ENCODE measurements around the gene SPEF2. TPM values are rescaled to one million over a fixed set of nuclear protein-coding genes. Genes with fewer than 3 reads are reported as not detected.
"Not testable (repeated sequence)": the region's sequence is repeated elsewhere in the genome, so short reads cannot be mapped to it uniquely, and the experiment has no call there.

SPEF2 gene
- total RNA-seq, 3 donors from 2014 or later: 3.4 to 4.3 (median 3.4) TPM

- H3K36me3 Mint-ChIP-seq (ENCODE audit: insufficient read depth): peaks cover 17% of the 10 kb centered on the region
- peaks cover 22% of the 10 kb centered on the region for H3K9me3 Mint-ChIP-seq
- no peak for ATAC-seq
- no peak overlapping the region for H3K4me3 Mint-ChIP-seq
- peaks cover 41% of the 10 kb centered on the region for H3K4me1 Mint-ChIP-seq (ENCODE audit: low read depth)
- H3K27me3 Mint-ChIP-seq (ENCODE audit: low read depth): no peaks in the 10 kb centered on the region
- no peak for DNase-seq
These were observed 230.3 kb downstream of the SPEF2 start for GRCh38 chr5:35847961-35848360.

- Mint-ChIP-seq H3K36me3 (ENCODE audit: insufficient read depth) (peaks cover 14% of the 10 kb centered on the region), H3K4me1 (ENCODE audit: low read depth) (peaks cover 53% of the 10 kb centered on the region), H3K4me3 (no peak overlapping the region), H3K9me3 (peaks cover 11% of the 10 kb centered on the region), H3K27me3 (ENCODE audit: low read depth) (no peaks in the 10 kb centered on the region)
- DNase-seq (no peak), ATAC-seq (no peak)
These were observed 232.2 kb downstream of the SPEF2 start for GRCh38 chr5:35849860-35850259.

GRCh38 chr5:35850967-35851680 lies 233.5 kb downstream of the SPEF2 start:
- Mint-ChIP-seq H3K9me3 (peaks cover 8% of the 10 kb centered on the region), H3K36me3 (ENCODE audit: insufficient read depth) (peaks cover 8% of the 10 kb centered on the region), H3K27me3 (ENCODE audit: low read depth) (no peaks in the 10 kb centered on the region), H3K4me3 (peak overlapping the region; percentile 14), H3K4me1 (ENCODE audit: low read depth) (peaks cover 65% of the 10 kb centered on the region)
- ATAC-seq (no peak), DNase-seq (no peak)

- H3K4me1 Mint-ChIP-seq (ENCODE audit: low read depth): peaks cover 73% of the 10 kb centered on the region
- peak; percentile 27 for ATAC-seq
- no peaks in the 10 kb centered on the region for H3K27me3 Mint-ChIP-seq (ENCODE audit: low read depth)
- H3K4me3 Mint-ChIP-seq: peak overlapping the region; percentile 85
- H3K9me3 Mint-ChIP-seq: no peaks in the 10 kb centered on the region
- peaks cover 3% of the 10 kb centered on the region for H3K36me3 Mint-ChIP-seq (ENCODE audit: insufficient read depth)
- peak; percentile 47 for DNase-seq
These were observed 234.5 kb downstream of the SPEF2 start for GRCh38 chr5:35852084-35852734.

GRCh38 chr5:35852773-35853172 lies 235.1 kb downstream of the SPEF2 start:
- Mint-ChIP-seq H3K36me3 (ENCODE audit: insufficient read depth) (peaks cover 3% of the 10 kb centered on the region), H3K27me3 (ENCODE audit: low read depth) (no peaks in the 10 kb centered on the region), H3K4me3 (peak overlapping the region; percentile 85), H3K9me3 (no peaks in the 10 kb centered on the region), H3K4me1 (ENCODE audit: low read depth) (peaks cover 77% of the 10 kb centered on the region)
- DNase-seq (no peak), ATAC-seq (no peak)

GRCh38 chr5:35853631-35854030 lies 236.0 kb downstream of the SPEF2 start:
- DNase-seq (peak; percentile 61), ATAC-seq (peak; percentile 45 to 46)
- H3K27me3 Mint-ChIP-seq (ENCODE audit: low read depth): no peaks in the 10 kb centered on the region
- no peaks in the 10 kb centered on the region for H3K9me3 Mint-ChIP-seq
- peaks cover 3% of the 10 kb centered on the region for H3K36me3 Mint-ChIP-seq (ENCODE audit: insufficient read depth)
- peaks cover 75% of the 10 kb centered on the region for H3K4me1 Mint-ChIP-seq (ENCODE audit: low read depth)
- H3K4me3 Mint-ChIP-seq: peak overlapping the region; percentile 85

GRCh38 chr5:35854248-35854647 lies 236.6 kb downstream of the SPEF2 start:
- ATAC-seq (peak; percentile 51 to 52), DNase-seq (peak; percentile 62)
- Mint-ChIP-seq H3K4me1 (ENCODE audit: low read depth) (peaks cover 81% of the 10 kb centered on the region), H3K9me3 (no peaks in the 10 kb centered on the region), H3K27me3 (ENCODE audit: low read depth) (no peaks in the 10 kb centered on the region), H3K36me3 (ENCODE audit: insufficient read depth) (peaks cover 8% of the 10 kb centered on the region), H3K4me3 (peak overlapping the region; percentile 85)

- Mint-ChIP-seq H3K4me1 (ENCODE audit: low read depth) (peaks cover 83% of the 10 kb centered on the region), H3K9me3 (no peaks in the 10 kb centered on the region), H3K36me3 (ENCODE audit: insufficient read depth) (peaks cover 13% of the 10 kb centered on the region), H3K4me3 (peak overlapping the region; percentile 85), H3K27me3 (ENCODE audit: low read depth) (no peaks in the 10 kb centered on the region)
- DNase-seq (no peak), ATAC-seq (no peak)
These were observed 237.5 kb downstream of the SPEF2 start for GRCh38 chr5:35855187-35855586.

- Mint-ChIP-seq H3K4me3 (peak overlapping the region; percentile 76), H3K4me1 (ENCODE audit: low read depth) (peaks cover 83% of the 10 kb centered on the region), H3K36me3 (ENCODE audit: insufficient read depth) (peaks cover 22% of the 10 kb centered on the region)
- not testable (repeated sequence) for H3K9me3 Mint-ChIP-seq; H3K27me3 Mint-ChIP-seq (ENCODE audit: low read depth); DNase-seq; ATAC-seq
These were observed 238.6 kb downstream of the SPEF2 start for GRCh38 chr5:35856186-35856764.

GRCh38 chr5:35856765-35857351 lies 239.2 kb downstream of the SPEF2 start, which contains the start of gene IL7R:
TSS of gene IL7R (plus strand) at chr5:35856891. CDS start at chr5:35856978, 87 bp downstream.
- Mint-ChIP-seq H3K36me3 (ENCODE audit: insufficient read depth) (peaks cover 28% of the 10 kb centered on the region), H3K4me1 (ENCODE audit: low read depth) (peaks cover 83% of the 10 kb centered on the region)

GRCh38 chr5:35857606-35858205 lies 240.0 kb downstream of the SPEF2 start:
- Mint-ChIP-seq H3K4me3 (peak overlapping the region; percentile 76), H3K4me1 (ENCODE audit: low read depth) (peaks cover 83% of the 10 kb centered on the region)
- ATAC-seq: peak; percentile 8 to 10

More at GRCh38 chr5:35856765-35857351, 239.2 kb downstream of the SPEF2 start, which contains the start of gene IL7R:
- Mint-ChIP-seq H3K4me3 (peak within 1 kb of the TSS; percentile 85), H3K9me3 (no peaks in the 10 kb centered on the region), H3K27me3 (ENCODE audit: low read depth) (no peaks in the 10 kb centered on the region)
- ATAC-seq: peak; percentile 51 to 57
- DNase-seq: no peak

GRCh38 chr5:35859101-35859661 lies 241.5 kb downstream of the SPEF2 start:
- peak; percentile 2 to 4 for ATAC-seq

More at GRCh38 chr5:35857606-35858205, 240.0 kb downstream of the SPEF2 start:
- no peaks in the 10 kb centered on the region for H3K27me3 Mint-ChIP-seq (ENCODE audit: low read depth)
- no peak for DNase-seq
- H3K9me3 Mint-ChIP-seq: no peaks in the 10 kb centered on the region
- peaks cover 36% of the 10 kb centered on the region for H3K36me3 Mint-ChIP-seq (ENCODE audit: insufficient read depth)

GRCh38 chr5:35860686-35861085 lies 243.0 kb downstream of the SPEF2 start:
- Mint-ChIP-seq H3K27me3 (ENCODE audit: low read depth) (no peaks in the 10 kb centered on the region), H3K9me3 (no peaks in the 10 kb centered on the region), H3K4me1 (ENCODE audit: low read depth) (peaks cover 85% of the 10 kb centered on the region), H3K4me3 (peak overlapping the region; percentile 86), H3K36me3 (ENCODE audit: insufficient read depth) (peaks cover 60% of the 10 kb centered on the region)
- DNase-seq: no peak
- ATAC-seq: no peak

More at GRCh38 chr5:35859101-35859661, 241.5 kb downstream of the SPEF2 start:
- peak overlapping the region; percentile 86 for H3K4me3 Mint-ChIP-seq
- H3K36me3 Mint-ChIP-seq (ENCODE audit: insufficient read depth): peaks cover 47% of the 10 kb centered on the region
- H3K4me1 Mint-ChIP-seq (ENCODE audit: low read depth): peaks cover 87% of the 10 kb centered on the region
- peak; percentile 31 for DNase-seq
- H3K27me3 Mint-ChIP-seq (ENCODE audit: low read depth): no peaks in the 10 kb centered on the region
- H3K9me3 Mint-ChIP-seq: no peaks in the 10 kb centered on the region
